ENCODE measurements around the gene RNF41. TPM values are rescaled to one million over a fixed set of nuclear protein-coding genes. Genes with fewer than 3 reads are reported as not detected.
A peak's percentile ranks its signal among the peaks of the same experiment; 100 is the strongest.

RNF41 gene
- total and polyA plus RNA-seq, 2 experiments from 2014 or later, result 39.4 to 125 TPM

DNA sequence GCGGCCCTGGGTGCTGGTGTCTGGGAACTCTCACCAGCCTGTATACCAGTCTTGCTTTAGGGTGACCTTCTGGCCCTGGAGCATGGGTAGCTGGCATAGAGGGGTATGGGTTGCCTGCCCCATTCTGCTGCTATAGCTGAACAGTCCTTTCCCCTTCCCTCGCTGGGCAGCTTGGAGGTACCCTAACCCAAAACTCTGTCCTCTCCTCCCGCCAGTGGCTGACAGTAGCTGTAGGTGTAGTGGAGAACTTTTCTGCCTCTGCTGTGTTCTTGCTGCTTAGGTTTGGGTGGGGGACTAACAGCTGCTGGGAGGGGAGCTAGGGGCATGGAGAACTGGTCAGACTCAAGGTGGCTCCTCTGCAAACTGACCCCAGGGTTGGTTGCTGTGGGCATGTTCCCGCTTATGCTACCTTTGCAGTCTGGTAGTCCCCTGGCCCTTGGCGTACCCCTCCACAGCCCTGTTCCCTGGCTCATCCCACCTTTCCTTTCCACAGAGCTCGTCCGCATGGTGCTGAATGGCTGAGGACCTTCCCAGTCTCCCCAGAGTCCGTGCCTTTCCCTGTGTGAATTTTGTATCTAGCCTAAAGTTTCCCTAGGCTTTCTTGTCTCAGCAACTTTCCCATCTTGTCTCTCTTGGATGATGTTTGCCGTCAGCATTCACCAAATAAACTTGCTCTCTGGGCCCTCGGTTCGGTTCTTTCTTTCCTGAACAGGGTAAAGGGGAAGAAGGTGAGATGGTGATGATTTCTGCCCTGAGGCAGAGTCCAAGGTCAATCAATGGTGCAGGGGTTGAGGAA, 60.6 kb downstream of the RNF41 start:
- Histone ChIP-seq H3K9me3 (ENCODE audit: low read depth) (no peaks in the 10 kb centered on the region), H3K4me3 (peak overlapping the region; percentile 85), H4K20me1 (ENCODE audit: insufficient read depth) (0 out of 2 replicates have a peak, but pooled peaks cover 9% of the 10 kb centered on the region), H3F3A (ENCODE audit: insufficient read depth) (peaks cover 86% of the 10 kb centered on the region), H3K4me2 (ENCODE audit: unreplicated experiment) (peak overlapping the region; percentile 99), H3K36me3 (ENCODE audit: low read depth) (peaks cover 20% of the 10 kb centered on the region), H3K4me1 (ENCODE audit: insufficient read depth) (peaks cover 14% of the 10 kb centered on the region), H3K27ac (peak overlapping the region; percentile 89), H3K27me3 (replicated peaks; ENCODE audit: insufficient read depth) (no peaks in the 10 kb centered on the region), H2AFZ (no peak overlapping the region), H3K79me2 (ENCODE audit: insufficient read depth) (peaks cover 42% of the 10 kb centered on the region), H3K9ac (peak overlapping the region; percentile 97), H3K9me2 (ENCODE audit: insufficient read depth) (no peaks in the 10 kb centered on the region)
- WGBS, 2 experiments (ENCODE audit: low coverage in 1 of 2, low lambda C conversion rate in 2 of 2, missing lambda C conversion rate in 2 of 2), result 59 to 61% methylated on average over 11 of the region's 11 CpGs
- in situ Hi-C loops (cut with MboI), result no loop called here
- TF ChIP-seq EZH2phosphoT487 (IDR thresholded peaks at IDR 0.05; ENCODE audit: insufficient read depth, low read depth) (no peak), EZH2 (IDR thresholded peaks at IDR 0.05; ENCODE audit: insufficient read depth, poor library complexity, severe bottlenecking) (no peak)
- no peak for DNase-seq

DNA sequence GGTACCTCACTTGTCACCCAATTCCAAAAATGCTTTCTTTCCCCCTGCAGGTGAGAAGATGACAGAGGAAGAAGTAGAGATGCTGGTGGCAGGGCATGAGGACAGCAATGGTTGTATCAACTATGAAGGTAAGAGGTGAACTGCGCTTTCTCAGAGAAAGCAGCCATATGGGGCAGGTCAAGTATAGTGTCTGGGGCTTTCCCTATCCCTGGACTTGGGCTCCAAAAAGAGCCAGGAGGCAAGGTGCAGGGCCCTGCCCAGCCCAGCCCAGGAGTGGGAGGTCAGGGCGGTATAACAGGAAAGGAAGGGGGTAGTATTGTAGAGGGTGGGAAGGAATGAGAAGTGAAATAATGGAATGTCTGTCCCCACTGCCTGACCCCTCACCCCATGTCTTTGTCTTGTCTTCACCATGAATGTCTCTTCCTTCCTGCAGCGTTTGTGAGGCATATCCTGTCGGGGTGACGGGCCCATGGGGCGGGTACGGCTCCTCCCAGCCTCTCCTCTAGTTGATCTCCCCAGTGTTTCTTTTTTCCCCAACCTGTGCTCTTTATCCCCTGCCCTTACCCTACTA, 61.4 kb downstream of the RNF41 start:
- in situ Hi-C loops (cut with MboI), result no loop called here
- peaks cover 46% of the 10 kb centered on the region for H3K79me2 ChIP-seq (ENCODE audit: insufficient read depth)
- no peak overlapping the region for H2AFZ ChIP-seq

DNA sequence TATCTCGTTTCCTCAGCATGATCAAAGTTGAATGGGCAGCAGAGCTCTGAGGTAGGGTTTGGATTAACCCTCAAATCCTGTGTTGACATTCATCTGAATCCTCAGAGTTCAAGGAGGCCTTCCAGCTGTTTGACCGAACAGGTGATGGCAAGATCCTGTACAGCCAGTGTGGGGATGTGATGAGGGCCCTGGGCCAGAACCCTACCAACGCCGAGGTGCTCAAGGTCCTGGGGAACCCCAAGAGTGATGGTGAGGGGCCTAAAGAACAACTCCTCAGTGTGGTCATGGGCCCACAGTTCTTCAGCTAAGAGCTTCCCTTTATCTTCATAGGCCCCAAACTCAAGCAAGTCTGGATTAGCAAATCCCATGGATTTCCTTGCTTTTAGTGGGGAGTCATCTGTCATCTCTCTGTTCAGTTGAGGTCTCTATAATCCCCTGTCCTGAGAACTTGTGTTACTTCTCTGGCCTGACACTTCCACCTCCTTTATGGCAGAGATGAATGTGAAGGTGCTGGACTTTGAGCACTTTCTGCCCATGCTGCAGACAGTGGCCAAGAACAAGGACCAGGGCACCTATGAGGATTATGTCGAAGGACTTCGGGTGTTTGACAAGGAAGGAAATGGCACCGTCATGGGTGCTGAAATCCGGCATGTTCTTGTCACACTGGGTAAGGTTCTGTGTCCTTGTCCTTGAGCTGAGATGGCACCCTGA, 62.1 kb downstream of the RNF41 start:
- H3K27ac ChIP-seq, result peak overlapping the region; percentile 89
- no peaks in the 10 kb centered on the region for H3K27me3 ChIP-seq (replicated peaks; ENCODE audit: insufficient read depth)
- 0 out of 2 replicates have a peak, but pooled peaks cover 9% of the 10 kb centered on the region for H4K20me1 ChIP-seq (ENCODE audit: insufficient read depth)
- 16 to 18% methylated on average over 8 of the region's 8 CpGs for WGBS, 2 experiments (ENCODE audit: low coverage in 1 of 2, low lambda C conversion rate in 2 of 2, missing lambda C conversion rate in 2 of 2)
- peaks cover 46% of the 10 kb centered on the region for H3K79me2 ChIP-seq (ENCODE audit: insufficient read depth)
- peak overlapping the region; percentile 99 for H3K4me2 ChIP-seq (ENCODE audit: unreplicated experiment)
- DNase-seq, result no peak
- peak overlapping the region; percentile 85 for H3K4me3 ChIP-seq
- H2AFZ ChIP-seq, result no peak overlapping the region
- no peaks in the 10 kb centered on the region for H3K9me2 ChIP-seq (ENCODE audit: insufficient read depth)
- in situ Hi-C loops (cut with MboI), result no loop called here
- peaks cover 20% of the 10 kb centered on the region for H3K36me3 ChIP-seq (ENCODE audit: low read depth)
- peak overlapping the region; percentile 97 for H3K9ac ChIP-seq
- peaks cover 14% of the 10 kb centered on the region for H3K4me1 ChIP-seq (ENCODE audit: insufficient read depth)
- TF ChIP-seq EZH2phosphoT487 (IDR thresholded peaks at IDR 0.05; ENCODE audit: insufficient read depth, low read depth), result no peak
- TF ChIP-seq EZH2 (IDR thresholded peaks at IDR 0.05; ENCODE audit: insufficient read depth, poor library complexity, severe bottlenecking), result no peak
- peaks cover 71% of the 10 kb centered on the region for H3F3A ChIP-seq (ENCODE audit: insufficient read depth)
- no peaks in the 10 kb centered on the region for H3K9me3 ChIP-seq (ENCODE audit: low read depth)

More for the DNA sequence above, 61.4 kb downstream of the RNF41 start:
- Histone ChIP-seq H4K20me1 (ENCODE audit: insufficient read depth) (0 out of 2 replicates have a peak, but pooled peaks cover 9% of the 10 kb centered on the region), H3K36me3 (ENCODE audit: low read depth) (peaks cover 20% of the 10 kb centered on the region), H3F3A (ENCODE audit: insufficient read depth) (peaks cover 78% of the 10 kb centered on the region), H3K27ac (peak overlapping the region; percentile 89), H3K4me2 (ENCODE audit: unreplicated experiment) (peak overlapping the region; percentile 99), H3K9ac (peak overlapping the region; percentile 97), H3K27me3 (replicated peaks; ENCODE audit: insufficient read depth) (no peaks in the 10 kb centered on the region), H3K9me3 (ENCODE audit: low read depth) (no peaks in the 10 kb centered on the region), H3K4me3 (peak overlapping the region; percentile 85), H3K4me1 (ENCODE audit: insufficient read depth) (peaks cover 14% of the 10 kb centered on the region), H3K9me2 (ENCODE audit: insufficient read depth) (no peaks in the 10 kb centered on the region)
- no peak for TF ChIP-seq EZH2 (IDR thresholded peaks at IDR 0.05; ENCODE audit: insufficient read depth, poor library complexity, severe bottlenecking)
- TF ChIP-seq EZH2phosphoT487 (IDR thresholded peaks at IDR 0.05; ENCODE audit: insufficient read depth, low read depth), result no peak
- peak; percentile 71 for DNase-seq
- whole genome bisulfite sequencing, 2 experiments (ENCODE audit: low coverage in 1 of 2, low lambda C conversion rate in 2 of 2, missing lambda C conversion rate in 2 of 2), result 17% methylated on average over 7 of the region's 7 CpGs

- Histone ChIP-seq H4K20me1 (ENCODE audit: insufficient read depth) (0 out of 2 replicates have a peak, but pooled peaks cover 9% of the 10 kb centered on the region), H3K27ac (peak overlapping the region; percentile 89), H3K79me2 (ENCODE audit: insufficient read depth) (peaks cover 46% of the 10 kb centered on the region), H3F3A (ENCODE audit: insufficient read depth) (peaks cover 65% of the 10 kb centered on the region), H3K27me3 (replicated peaks; ENCODE audit: insufficient read depth) (no peaks in the 10 kb centered on the region), H3K36me3 (ENCODE audit: low read depth) (peaks cover 20% of the 10 kb centered on the region), H3K9me2 (ENCODE audit: insufficient read depth) (no peaks in the 10 kb centered on the region), H3K4me3 (peak overlapping the region; percentile 85), H3K9me3 (ENCODE audit: low read depth) (no peaks in the 10 kb centered on the region), H2AFZ (no peak overlapping the region), H3K4me1 (ENCODE audit: insufficient read depth) (peaks cover 14% of the 10 kb centered on the region), H3K4me2 (ENCODE audit: unreplicated experiment) (peak overlapping the region; percentile 99), H3K9ac (peak overlapping the region; percentile 97)
- in situ Hi-C loops (cut with MboI), result no loop called here
- peak; percentile 69 for DNase-seq
- TF ChIP-seq EZH2 (IDR thresholded peaks at IDR 0.05; ENCODE audit: insufficient read depth, poor library complexity, severe bottlenecking) (no peak), EZH2phosphoT487 (IDR thresholded peaks at IDR 0.05; ENCODE audit: insufficient read depth, low read depth) (no peak)
- 1% methylated on average over 6 of the region's 6 CpGs for WGBS, 2 experiments (ENCODE audit: low coverage in 1 of 2, low lambda C conversion rate in 2 of 2, missing lambda C conversion rate in 2 of 2)
These were observed 62.7 kb downstream of the RNF41 start for GRCh38 chr12:56158926-56159461.

Measured in GM23248 (cell line).